BJ (cell line): ENCODE results near the gene EVX2. TPM values are rescaled to one million over a fixed set of nuclear protein-coding genes. Genes with fewer than 3 reads are reported as not detected.

Experiments
- CTCF ChIA-PET: fragments of 350-600 bp; formaldehyde crosslinking; extraction: SDS; loops from one replicate; lab custom pipeline; 2021; ENCODE audit warnings: antibody characterized with exemption, inconsistent platforms; lab: Yijun Ruan, JAX
- POLR2A ChIA-PET: fragments of 300-600 bp; sonication (Branson Sonifier 250); formaldehyde crosslinking; extraction: SDS; loops from one replicate; lab custom pipeline; 2021; ENCODE audit warnings: antibody characterized with exemption; lab: Charles Lee
- DNase-seq: peaks from one replicate; pipeline ENCODE4 v3.0.0-alpha.2; 2011; ENCODE audit warnings: low read depth
- H3K27me3 ChIP-seq: 2 replicates; pipeline ENCODE4 v1.6.0; 2011; ENCODE audit warnings: low read length; ENCODE audit not compliant: control insufficient read depth, insufficient read depth
- H3K36me3 ChIP-seq: 2 replicates; pipeline ENCODE4 v1.5.1; 2011; ENCODE audit warnings: low read length; ENCODE audit not compliant: control insufficient read depth, insufficient read depth
- H3K4me3 ChIP-seq: 2 replicates; pipeline ENCODE4 v1.5.1; 2011; ENCODE audit warnings: low read depth, mild to moderate bottlenecking, control low read depth, low read length
- CTCF ChIP-seq: IDR thresholded peaks from 2 replicates; pipeline ENCODE4 v1.5.1; 2011; ENCODE audit warnings: low read depth, mild to moderate bottlenecking, control low read depth, inconsistent platforms, low read length, moderate library complexity; ENCODE audit not compliant: insufficient read depth
- polyA plus RNA-seq: library from polyadenylated mRNA; depleted of rRNA; stranded (reverse); fragments of >200 nt; gene quantifications from 2 replicates; pipeline ENCODE4 v1.2.3, GENCODE V29; 2011

EVX2 gene
- polyA plus RNA-seq, 1 experiment, result not detected

GRCh38 chr2:176084611-176085119 lies 903 bp upstream of the EVX2 start:
- Histone ChIP-seq H3K4me3 (no peak overlapping the region), H3K27me3 (peaks cover 62% of the 10 kb centered on the region), H3K36me3 (no peaks in the 10 kb centered on the region)
- no peak for DNase-seq
- TF ChIP-seq CTCF, result no peak
- ChIA-PET CTCF (interaction anchor here (1.1 to 1.9 kb wide), 9 partner anchors 13 to 774 kb away, joined by 3 to 40 read pairs (median 5); no protein-coding TSS in a partner anchor), POLR2A (no interaction called here)

GRCh38 chr2:176082824-176083751 lies 674 bp downstream of the EVX2 start:
- Histone ChIP-seq H3K36me3 (no peaks in the 10 kb centered on the region), H3K4me3 (no peak overlapping the region), H3K27me3 (peaks cover 62% of the 10 kb centered on the region)
- POLR2A ChIA-PET, result no interaction called here
- TF ChIP-seq CTCF, result no peak
- CTCF ChIA-PET, result interaction anchor here (1.3 to 4.9 kb wide), 3 partner anchors 11 to 395 kb away, joined by 3 to 75 read pairs (median 24); no protein-coding TSS in a partner anchor
- DNase-seq, result no peak

- H3K36me3 ChIP-seq, result no peaks in the 10 kb centered on the region
- peaks cover 59% of the 10 kb centered on the region for H3K27me3 ChIP-seq
- POLR2A ChIA-PET, result no interaction called here
- CTCF ChIA-PET, result interaction anchor here (1.0 to 4.9 kb wide), 4 partner anchors 10 to 667 kb away, joined by 3 to 75 read pairs (median 14); no protein-coding TSS in a partner anchor
- no peak overlapping the region for H3K4me3 ChIP-seq
- TF ChIP-seq CTCF, result no peak
- DNase-seq, result no peak
Observed at GRCh38 chr2:176082525-176082823, 1.3 kb downstream of the EVX2 start.

GRCh38 chr2:176081837-176082524 lies 1.8 kb downstream of the EVX2 start:
- no peaks in the 10 kb centered on the region for H3K36me3 ChIP-seq
- H3K4me3 ChIP-seq, result no peak overlapping the region
- TF ChIP-seq CTCF, result no peak
- DNase-seq, result no peak
- peaks cover 59% of the 10 kb centered on the region for H3K27me3 ChIP-seq
- POLR2A ChIA-PET, result no interaction called here
- CTCF ChIA-PET, result interaction anchor here (0.6 to 4.9 kb wide), 7 partner anchors 10 to 666 kb away, joined by 3 to 75 read pairs (median 4); no protein-coding TSS in a partner anchor
